SK-N-SH treated with all-trans-retinoic acid at 6 μM for 48 hours (cell line): ENCODE data around the gene SERPINC1.
"Not testable (repeated sequence)": the region's sequence is repeated elsewhere in the genome, so short reads cannot be mapped to it uniquely, and the experiment has no call there.

Source experiments
- ATAC-seq: fragments of 200-7000 bp; cut with Tn5 transposase; 3 replicates; pipeline ENCODE4 v1.9.1; 2020; ENCODE audit warnings: mild to moderate bottlenecking, moderate library complexity
- ARNTL ChIP-seq: fragments of 450-650 bp; formaldehyde crosslinking; IDR thresholded peaks from 2 replicates; pipeline ENCODE4 v1.5.0; 2020; ENCODE audit warnings: low read depth, mild to moderate bottlenecking, moderate library complexity, borderline replicate concordance
- BACH2 ChIP-seq: fragments of 250-450 bp; sonication (Bioruptor Pico); IDR thresholded peaks from 2 replicates; pipeline ENCODE4 v1.9.0; 2021; ENCODE audit warnings: mild to moderate bottlenecking, borderline replicate concordance
- CSDC2 ChIP-seq: fragments of 250-450 bp; sonication (Bioruptor Pico); IDR thresholded peaks from 2 replicates; pipeline ENCODE4 v1.5.0; 2020; ENCODE audit warnings: mild to moderate bottlenecking, moderate library complexity
- CSRNP3 ChIP-seq: fragments of 250-450 bp; sonication (Bioruptor Pico); IDR thresholded peaks from 2 replicates; pipeline ENCODE4 v1.5.1; 2021; ENCODE audit warnings: mild to moderate bottlenecking, moderate library complexity
- ESRRG ChIP-seq: fragments of 250-450 bp; sonication (Bioruptor Pico); IDR thresholded peaks from 2 replicates; pipeline ENCODE4 v1.6.1; 2021; ENCODE audit warnings: mild to moderate bottlenecking
- GLIS3 ChIP-seq: fragments of 250-450 bp; sonication (Bioruptor Pico); IDR thresholded peaks from 2 replicates; pipeline ENCODE4 v1.5.0; 2020; ENCODE audit warnings: mild to moderate bottlenecking, moderate library complexity
- ISL1 ChIP-seq: fragments of 250-450 bp; sonication (Bioruptor Pico); IDR thresholded peaks from 2 replicates; pipeline ENCODE4 v2.1.2; 2022; ENCODE audit warnings: mild to moderate bottlenecking, moderate library complexity
- OSR1 ChIP-seq: fragments of 250-450 bp; sonication (Bioruptor Pico); IDR thresholded peaks from 2 replicates; pipeline ENCODE4 v1.8.0; 2022; ENCODE audit warnings: moderate library complexity, mild to moderate bottlenecking, inconsistent platforms
- PATZ1 ChIP-seq: fragments of 250-450 bp; sonication (Bioruptor Pico); IDR thresholded peaks from 2 replicates; pipeline ENCODE4 v1.8.0; 2020; ENCODE audit warnings: mild to moderate bottlenecking, moderate library complexity, borderline replicate concordance
- PPARA ChIP-seq: fragments of 250-450 bp; sonication (Bioruptor Pico); IDR thresholded peaks from 2 replicates; pipeline ENCODE4 v1.5.0; 2020; ENCODE audit warnings: mild to moderate bottlenecking, borderline replicate concordance
- RARB ChIP-seq: fragments of 250-450 bp; sonication (Bioruptor Pico); IDR thresholded peaks from 2 replicates; pipeline ENCODE4 v1.8.0; 2021; ENCODE audit warnings: mild to moderate bottlenecking, moderate library complexity
- SNAI2 ChIP-seq: fragments of 250-450 bp; sonication (Bioruptor Pico); IDR thresholded peaks from 2 replicates; pipeline ENCODE4 v1.5.0; 2020; ENCODE audit warnings: mild to moderate bottlenecking, moderate library complexity
- TCF4 ChIP-seq: fragments of 250-450 bp; sonication (Bioruptor Pico); IDR thresholded peaks from 2 replicates; pipeline ENCODE4 v1.8.0; 2021; ENCODE audit warnings: mild to moderate bottlenecking, moderate library complexity, borderline replicate concordance
- TOX ChIP-seq: fragments of 250-450 bp; sonication (Bioruptor Pico); IDR thresholded peaks from 2 replicates; pipeline ENCODE4 v1.8.0; 2021; ENCODE audit warnings: mild to moderate bottlenecking, moderate library complexity, borderline replicate concordance
- TSHZ2 ChIP-seq: fragments of 250-450 bp; sonication (Bioruptor Pico); IDR thresholded peaks from 2 replicates; pipeline ENCODE4 v1.5.0; 2020; ENCODE audit warnings: mild to moderate bottlenecking, moderate library complexity
- ZC3H10 ChIP-seq: fragments of 250-450 bp; sonication (Bioruptor Pico); IDR thresholded peaks from 2 replicates; pipeline ENCODE4 v1.5.1; 2021; ENCODE audit warnings: mild to moderate bottlenecking, moderate library complexity
- ZFP3 ChIP-seq: fragments of 250-450 bp; sonication (Bioruptor Pico); IDR thresholded peaks from 2 replicates; pipeline ENCODE4 v1.5.0; 2020; ENCODE audit warnings: mild to moderate bottlenecking, moderate library complexity
- ZFP30 ChIP-seq: fragments of 450-650 bp; formaldehyde crosslinking; IDR thresholded peaks from 2 replicates; pipeline ENCODE4 v1.5.0; 2022; ENCODE audit warnings: mild to moderate bottlenecking, moderate library complexity
- ZNF565 ChIP-seq: fragments of 450-650 bp; formaldehyde crosslinking; conservative IDR thresholded peaks from 2 replicates; pipeline ENCODE4 v1.5.0; 2020; ENCODE audit warnings: low read depth, mild to moderate bottlenecking, moderate library complexity
- ZNF70 ChIP-seq: fragments of 450-650 bp; formaldehyde crosslinking; IDR thresholded peaks from 2 replicates; pipeline ENCODE4 v1.5.0; 2020; ENCODE audit warnings: mild to moderate bottlenecking, moderate library complexity
- ZNF8 ChIP-seq: fragments of 450-650 bp; formaldehyde crosslinking; IDR thresholded peaks from 2 replicates; pipeline ENCODE4 v1.5.0; 2020; ENCODE audit warnings: mild to moderate bottlenecking, moderate library complexity
- TF ChIP-seq, protein P1 (sequence below): fragments of 250-450 bp; sonication (Bioruptor Pico); IDR thresholded peaks from 2 replicates; pipeline ENCODE4 v1.5.1; 2020; ENCODE audit warnings: low read depth, mild to moderate bottlenecking, moderate library complexity

The SERPINC1 gene

GRCh38 chr1:173946380-173946921 is 29.3 kb upstream of the SERPINC1 start:
- TF ChIP-seq OSR1 (no peak), ARNTL (no peak), TCF4 (CRISPR knock-in tag) (no peak), ZNF70 (CRISPR knock-in tag) (no peak), ESRRG (CRISPR knock-in tag) (no peak), TSHZ2 (CRISPR knock-in tag) (no peak), RARB (CRISPR knock-in tag) (no peak), PPARA (no peak), CSRNP3 (CRISPR knock-in tag) (no peak), ZNF565 (CRISPR knock-in tag) (no peak), ZFP30 (CRISPR knock-in tag) (no peak), PATZ1 (CRISPR knock-in tag) (no peak), ZC3H10 (no peak), ZNF8 (CRISPR knock-in tag) (no peak), GLIS3 (CRISPR knock-in tag) (no peak), TOX (no peak), BACH2 (CRISPR knock-in tag) (no peak), SNAI2 (CRISPR knock-in tag) (no peak)
- TF ChIP-seq, protein P1, sequence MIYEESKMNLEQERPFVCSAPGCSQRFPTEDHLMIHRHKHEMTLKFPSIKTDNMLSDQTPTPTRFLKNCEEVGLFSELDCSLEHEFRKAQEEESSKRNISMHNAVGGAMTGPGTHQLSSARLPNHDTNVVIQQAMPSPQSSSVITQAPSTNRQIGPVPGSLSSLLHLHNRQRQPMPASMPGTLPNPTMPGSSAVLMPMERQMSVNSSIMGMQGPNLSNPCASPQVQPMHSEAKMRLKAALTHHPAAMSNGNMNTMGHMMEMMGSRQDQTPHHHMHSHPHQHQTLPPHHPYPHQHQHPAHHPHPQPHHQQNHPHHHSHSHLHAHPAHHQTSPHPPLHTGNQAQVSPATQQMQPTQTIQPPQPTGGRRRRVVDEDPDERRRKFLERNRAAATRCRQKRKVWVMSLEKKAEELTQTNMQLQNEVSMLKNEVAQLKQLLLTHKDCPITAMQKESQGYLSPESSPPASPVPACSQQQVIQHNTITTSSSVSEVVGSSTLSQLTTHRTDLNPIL (CRISPR knock-in tag) = no peak
- TF ChIP-seq, all 23 proteins: peak for 0
- ATAC-seq = no peak

GRCh38 chr1:173937062-173937461 is 19.9 kb upstream of the SERPINC1 start:
- TF ChIP-seq CSDC2 (no peak), BACH2 (CRISPR knock-in tag) (no peak), ZFP3 (no peak)
- TF ChIP-seq, all 23 proteins: peak for 0
- ATAC-seq = no peak

DNA sequence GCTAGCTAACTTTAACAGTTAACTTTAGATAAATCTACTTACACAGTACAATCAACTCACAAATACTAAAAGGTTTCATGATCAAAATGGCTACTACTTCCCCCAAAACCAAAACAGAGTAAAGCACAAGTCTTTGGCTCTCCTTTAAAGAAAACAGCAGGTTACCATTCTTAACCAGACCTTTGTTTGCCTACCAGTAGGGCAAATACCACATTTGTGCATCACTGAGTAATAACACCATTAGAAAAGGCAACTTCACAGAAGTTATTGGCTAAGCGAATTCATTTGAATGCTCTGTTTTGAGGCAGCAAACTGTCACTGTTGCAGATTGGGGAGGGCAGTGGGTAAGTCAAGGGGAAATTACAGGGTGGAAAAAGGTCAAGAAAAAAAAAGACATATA is 17.3 kb upstream of the SERPINC1 start:
- TF ChIP-seq ZNF8 (CRISPR knock-in tag) = no peak
- no peak for TF ChIP-seq ZNF70 (CRISPR knock-in tag)
- TF ChIP-seq ZFP30 (CRISPR knock-in tag) = no peak
- no peak for TF ChIP-seq TOX
- TF ChIP-seq ZNF565 (CRISPR knock-in tag) = no peak
- TF ChIP-seq TCF4 (CRISPR knock-in tag) = no peak
- TF ChIP-seq, protein P1 (CRISPR knock-in tag) = no peak
- no peak for TF ChIP-seq ZC3H10
- no peak for TF ChIP-seq TSHZ2 (CRISPR knock-in tag)
- no peak for TF ChIP-seq RARB (CRISPR knock-in tag)
- TF ChIP-seq BACH2 (CRISPR knock-in tag) = no peak
- no peak for TF ChIP-seq PATZ1 (CRISPR knock-in tag)
- TF ChIP-seq ZFP3 = no peak
- TF ChIP-seq SNAI2 (CRISPR knock-in tag) = no peak
- TF ChIP-seq ISL1 (CRISPR knock-in tag) = no peak
- no peak for TF ChIP-seq ARNTL
- no peak for TF ChIP-seq OSR1
- TF ChIP-seq ESRRG (CRISPR knock-in tag) = no peak
- TF ChIP-seq CSDC2 = no peak
- TF ChIP-seq, all 23 proteins: peak for 0
- ATAC-seq = no peak

DNA sequence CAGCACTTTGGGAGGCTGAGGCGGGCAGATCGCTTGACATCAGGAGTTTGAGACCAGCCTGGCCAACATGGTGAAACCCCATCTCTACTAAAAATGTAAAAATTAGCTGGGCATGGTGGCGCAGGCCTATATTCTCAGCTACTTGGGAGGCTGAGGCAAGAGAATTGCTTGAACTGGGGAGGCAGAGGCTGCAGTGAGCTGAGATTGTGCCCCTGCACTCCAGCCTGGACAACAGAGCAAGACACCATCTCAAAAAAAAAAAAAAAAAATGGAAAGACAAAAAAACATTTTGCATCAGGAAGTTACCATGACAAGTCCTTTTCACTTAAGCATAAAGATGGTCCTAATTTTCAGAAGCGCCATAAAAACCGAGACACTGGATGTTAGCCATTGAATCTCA is 13.4 kb upstream of the SERPINC1 start:
- ATAC-seq = not testable (repeated sequence)
